H1 (cell line): ENCODE results near the gene DUS1L. TPM values are rescaled to one million over a fixed set of nuclear protein-coding genes. Genes with fewer than 3 reads are reported as not detected.

Source experiments
- ASH2L ChIP-seq: fragments of 200-600, 300-600 bp; sonication (generic); IDR thresholded peaks from one replicate; pipeline ENCODE4 v1.7.1; 2017; ENCODE audit warnings: low read length
- ATF3 ChIP-seq: IDR thresholded peaks from 2 replicates; pipeline ENCODE4 v1.6.1; 2011; ENCODE audit warnings: low read depth, mild to moderate bottlenecking, low read length; ENCODE audit not compliant: insufficient read depth
- BCL11A ChIP-seq, 2 experiments: IDR thresholded peaks; one replicate each; pipeline ENCODE4 v1.6.1; 2011; ENCODE audit warnings: low read depth in 2 of 2, low read length in 2 of 2, mild to moderate bottlenecking in 2 of 2
- CEBPB ChIP-seq: IDR thresholded peaks from 2 replicates; pipeline ENCODE4 v1.6.1; 2012; ENCODE audit warnings: low read depth, low read length
- CREB1 ChIP-seq: IDR thresholded peaks from 2 replicates; pipeline ENCODE4 v1.6.1; 2012; ENCODE audit warnings: inconsistent platforms
- GABPA ChIP-seq: IDR thresholded peaks from 2 replicates; pipeline ENCODE4 v1.6.1; 2011; ENCODE audit warnings: mild to moderate bottlenecking, low read length, moderate library complexity, borderline replicate concordance; ENCODE audit not compliant: insufficient read depth
- GTF2F1 ChIP-seq: IDR thresholded peaks from 2 replicates; pipeline ENCODE4 v1.6.1; 2012; ENCODE audit warnings: low read depth, low read length, improper control_type of control experiment, borderline replicate concordance
- MAX ChIP-seq: IDR thresholded peaks from 2 replicates; pipeline ENCODE4 v1.6.1; 2012; ENCODE audit warnings: inconsistent platforms
- NANOG ChIP-seq: IDR thresholded peaks from 2 replicates; pipeline ENCODE4 v1.6.1; 2011; ENCODE audit warnings: low read length, low read depth, mild to moderate bottlenecking, inconsistent platforms; ENCODE audit not compliant: insufficient read depth, poor library complexity, severe bottlenecking
- PHF8 ChIP-seq: fragments of 200-600 bp; sonication (generic); conservative IDR thresholded peaks from 2 replicates; pipeline ENCODE4 v1.7.1; 2012; ENCODE audit warnings: low read depth, mild to moderate bottlenecking, inconsistent platforms, low read length, moderate library complexity
- POLR2A ChIP-seq, 2 experiments: IDR thresholded peaks; 1 replicate in 1 of 2; 2 replicates in 1 of 2; pipeline ENCODE4 v1.6.1; 2011; ENCODE audit warnings: low read depth in 2 of 2, low read length in 2 of 2, mild to moderate bottlenecking in 2 of 2; ENCODE audit errors: control extremely low read depth in 1 of 2
- RAD21 ChIP-seq, 2 experiments: IDR thresholded peaks in 1 of 2; conservative IDR thresholded peaks in 1 of 2; 2 replicates each; pipeline ENCODE4 v1.6.1; 2011; ENCODE audit warnings: low read depth in 2 of 2, low read length in 2 of 2, improper control_type of control experiment in 1 of 2, inconsistent platforms in 1 of 2, mild to moderate bottlenecking in 1 of 2, moderate library complexity in 1 of 2
- RXRA ChIP-seq: IDR thresholded peaks from 2 replicates; pipeline ENCODE4 v1.6.1; 2011; ENCODE audit warnings: low read depth, mild to moderate bottlenecking, low read length, moderate library complexity; ENCODE audit not compliant: insufficient read depth
- SIN3A ChIP-seq, 2 experiments: IDR thresholded peaks in 1 of 2; conservative IDR thresholded peaks in 1 of 2; 2 replicates each; pipeline ENCODE4 v1.6.1; 2011 to 2012; ENCODE audit warnings: low read length in 2 of 2, improper control_type of control experiment in 1 of 2, low read depth in 1 of 2, mild to moderate bottlenecking in 1 of 2
- SIX5 ChIP-seq: IDR thresholded peaks from 2 replicates; pipeline ENCODE4 v1.6.1; 2011; ENCODE audit warnings: mild to moderate bottlenecking, low read depth, low read length
- SRF ChIP-seq: IDR thresholded peaks from 2 replicates; pipeline ENCODE4 v1.6.1; 2011; ENCODE audit warnings: mild to moderate bottlenecking, low read depth, low read length, moderate library complexity
- SUZ12 ChIP-seq: fragments of 200-600 bp; sonication (generic); IDR thresholded peaks from 2 replicates; pipeline ENCODE4 v1.6.1; 2012; ENCODE audit warnings: mild to moderate bottlenecking, inconsistent platforms, low read length, moderate library complexity, mixed read lengths
- TAF7 ChIP-seq: optimal IDR thresholded peaks from 2 replicates; pipeline ENCODE3; 2011; ENCODE audit warnings: low read depth, mild to moderate bottlenecking, inconsistent platforms, low read length, moderate library complexity, borderline replicate concordance
- TBP ChIP-seq: IDR thresholded peaks from 2 replicates; pipeline ENCODE4 v1.6.1; 2011; ENCODE audit warnings: low read depth, low read length, improper control_type of control experiment
- ZNF274 ChIP-seq: IDR thresholded peaks from 2 replicates; pipeline ENCODE4 v1.7.0; 2012; ENCODE audit warnings: low read length, borderline replicate concordance; ENCODE audit errors: extremely low read depth
- polyA plus RNA-seq, 7 experiments: library from polyadenylated mRNA; depleted of rRNA in 3 of 7; stranded (reverse) in 5 of 7; unstranded in 2 of 7; fragments of >200 nt in 5 of 7; fragments of 200-250 nt in 2 of 7; gene quantifications; 1 replicate in 5 of 7; 2 replicates in 1 of 7; 4 replicates in 1 of 7; pipeline versions ENCODE4 v1.2.1 to v1.2.3, GENCODE V29; 2011 to 2013; ENCODE audit warnings: missing spikeins in 2 of 7, mixed read lengths in 2 of 7
- total RNA-seq: library from RNA; stranded (reverse); fragmentation: NEBNext Ultra II Directional; extraction: Animal tissue kit (Norgen Biotek cat#: 25700); gene quantifications from 2 replicates; pipeline ENCODE4 v1.2.1, GENCODE V29; 2021

The DUS1L gene
- total and polyA plus RNA-seq, 2 of the 8 experiments (the other 6 are each of a cell fraction or from before 2014, with no cell fraction given) = 34.5 to 69.1 TPM

GRCh38 chr17:82030470-82031302, 34.9 kb downstream of the DUS1L start (continued):
- TF ChIP-seq ATF3 = no peak
- TF ChIP-seq MAX = peak; percentile 40; the same call in 1 of the 2 replicates
- TF ChIP-seq RAD21 (IDR thresholded peaks at IDR 0.05 in 1 of 2, conservative IDR thresholded peaks at IDR 0.05 in 1 of 2; ENCODE audit: low read depth in 2 of 2, low read length in 2 of 2) = peak; percentile 97
- peak in 1 of 2 experiments; percentile 84; a peak in 2 of 4 replicates for TF ChIP-seq SIN3A (conservative IDR thresholded peaks at IDR 0.05 in 1 of 2, IDR thresholded peaks at IDR 0.05 in 1 of 2; ENCODE audit: low read depth in 1 of 2, low read length in 2 of 2)
- no peak for TF ChIP-seq ZNF274
- TF ChIP-seq TAF7 = peak; percentile 32
- TF ChIP-seq BCL11A (IDR thresholded peaks at IDR 0.05; ENCODE audit: low read depth in 2 of 2, low read length in 2 of 2) = no peak
- no peak for TF ChIP-seq NANOG
- TF ChIP-seq CEBPB = no peak
- no peak for TF ChIP-seq SRF
- peak; percentile 58 for TF ChIP-seq CREB1
- TF ChIP-seq RXRA = no peak
- TF ChIP-seq SUZ12 = no peak
- TF ChIP-seq GTF2F1 = no peak
- TF ChIP-seq POLR2A (IDR thresholded peaks at IDR 0.05; ENCODE audit: control extremely low read depth in 1 of 2, low read depth in 2 of 2, low read length in 2 of 2) = 0 out of 3 replicates have a peak, but pooled peaks of 1 of the 2 experiments have one; percentile 38
- TF ChIP-seq PHF8 = no peak
- no peak for TF ChIP-seq TBP
- TF ChIP-seq SIX5 = no peak
- no peak for TF ChIP-seq ASH2L
- peak; percentile 84 for TF ChIP-seq GABPA
